Measurements from ENCODE around the gene COA5.

COA5 gene

DNA sequence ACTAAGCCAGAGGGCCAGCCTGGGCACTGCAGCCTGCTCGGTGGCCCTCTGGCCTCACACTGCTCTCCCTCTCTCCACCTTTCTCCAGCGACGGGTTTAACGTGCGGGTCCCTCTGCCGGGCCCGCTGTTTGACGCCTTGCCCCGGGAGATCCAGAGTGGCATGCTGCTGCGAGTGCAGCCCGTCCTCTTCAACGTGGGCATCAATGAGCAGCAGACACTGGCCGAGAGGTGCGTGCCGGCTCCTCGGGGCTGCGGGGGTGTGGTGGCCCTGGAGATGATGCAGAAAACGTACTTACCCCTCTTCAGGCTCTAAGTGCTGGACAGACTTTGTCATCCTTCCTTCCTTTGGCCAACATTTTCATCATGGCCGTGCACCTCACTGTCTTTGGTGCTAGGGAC lies 42.4 kb downstream of the COA5 start:
- peaks cover 18% of the 10 kb centered on the region for H3K4me1 ChIP-seq (ENCODE audit: control insufficient read depth, insufficient read depth, low read length)
- H3K27me3 ChIP-seq (ENCODE audit: control insufficient read depth, insufficient read depth, low read length) = peaks cover 2% of the 10 kb centered on the region
- no peak overlapping the region for H3K4me3 ChIP-seq (ENCODE audit: low read length)
- H3K27ac ChIP-seq (ENCODE audit: low read depth, low read length) = no peak overlapping the region
- H3K36me3 ChIP-seq (ENCODE audit: control insufficient read depth, insufficient read depth, low read length) = peaks cover 42% of the 10 kb centered on the region
- H3K9ac ChIP-seq (ENCODE audit: low read length) = no peak overlapping the region

- Histone ChIP-seq H3K4me1 (ENCODE audit: control insufficient read depth, insufficient read depth, low read length) (peaks cover 24% of the 10 kb centered on the region), H3K27ac (ENCODE audit: low read depth, low read length) (no peak overlapping the region), H3K9ac (ENCODE audit: low read length) (no peak overlapping the region)
Observed at GRCh38 chr2:98565286-98565860, 42.9 kb downstream of the COA5 start.

DNA sequence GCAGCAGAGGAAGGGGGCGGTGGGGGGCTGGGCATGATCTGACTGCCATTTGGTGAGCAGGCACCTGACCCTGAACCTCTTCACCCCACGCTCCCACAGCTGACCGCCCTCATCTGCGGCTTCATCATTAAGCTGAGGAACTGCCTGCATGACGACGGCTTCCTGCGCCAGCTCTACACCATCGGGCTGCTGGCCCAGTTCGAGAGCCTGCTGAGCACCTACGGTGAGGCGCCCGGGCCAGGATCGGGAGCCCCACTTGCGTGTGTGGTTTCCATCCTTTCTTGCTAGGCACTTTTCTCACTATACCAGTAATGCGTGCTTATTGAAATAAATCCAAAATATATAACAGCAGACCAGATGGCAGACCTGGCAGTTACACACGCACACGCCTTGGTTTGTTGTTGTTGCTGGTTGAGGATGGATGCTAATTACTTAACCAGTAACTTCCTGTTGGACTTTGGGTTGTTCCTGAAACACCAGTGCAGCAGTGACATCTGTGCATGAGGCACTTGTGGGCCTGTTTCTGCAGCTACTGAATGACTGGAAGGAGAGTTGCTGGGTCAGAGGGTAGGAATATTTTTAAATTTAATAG lies 43.7 kb downstream of the COA5 start:
- Histone ChIP-seq H3K27me3 (ENCODE audit: control insufficient read depth, insufficient read depth, low read length) (no peaks in the 10 kb centered on the region), H3K4me1 (ENCODE audit: control insufficient read depth, insufficient read depth, low read length) (peaks cover 29% of the 10 kb centered on the region), H3K4me3 (ENCODE audit: low read length) (no peak overlapping the region), H3K27ac (ENCODE audit: low read depth, low read length) (no peak overlapping the region), H3K36me3 (ENCODE audit: control insufficient read depth, insufficient read depth, low read length) (peaks cover 32% of the 10 kb centered on the region), H3K9ac (ENCODE audit: low read length) (no peak overlapping the region)

More at GRCh38 chr2:98565286-98565860, 42.9 kb downstream of the COA5 start:
- Histone ChIP-seq H3K27me3 (ENCODE audit: control insufficient read depth, insufficient read depth, low read length) (peaks cover 2% of the 10 kb centered on the region), H3K4me3 (ENCODE audit: low read length) (no peak overlapping the region), H3K36me3 (ENCODE audit: control insufficient read depth, insufficient read depth, low read length) (peaks cover 39% of the 10 kb centered on the region)

- H3K4me3 ChIP-seq (ENCODE audit: low read length) = no peak overlapping the region
- H3K27me3 ChIP-seq (ENCODE audit: control insufficient read depth, insufficient read depth, low read length) = no peaks in the 10 kb centered on the region
- no peak overlapping the region for H3K9ac ChIP-seq (ENCODE audit: low read length)
- peaks cover 34% of the 10 kb centered on the region for H3K4me1 ChIP-seq (ENCODE audit: control insufficient read depth, insufficient read depth, low read length)
- H3K36me3 ChIP-seq (ENCODE audit: control insufficient read depth, insufficient read depth, low read length) = peaks cover 22% of the 10 kb centered on the region
- H3K27ac ChIP-seq (ENCODE audit: low read depth, low read length) = no peak overlapping the region
Observed at GRCh38 chr2:98563394-98563793, 44.9 kb downstream of the COA5 start.

DNA sequence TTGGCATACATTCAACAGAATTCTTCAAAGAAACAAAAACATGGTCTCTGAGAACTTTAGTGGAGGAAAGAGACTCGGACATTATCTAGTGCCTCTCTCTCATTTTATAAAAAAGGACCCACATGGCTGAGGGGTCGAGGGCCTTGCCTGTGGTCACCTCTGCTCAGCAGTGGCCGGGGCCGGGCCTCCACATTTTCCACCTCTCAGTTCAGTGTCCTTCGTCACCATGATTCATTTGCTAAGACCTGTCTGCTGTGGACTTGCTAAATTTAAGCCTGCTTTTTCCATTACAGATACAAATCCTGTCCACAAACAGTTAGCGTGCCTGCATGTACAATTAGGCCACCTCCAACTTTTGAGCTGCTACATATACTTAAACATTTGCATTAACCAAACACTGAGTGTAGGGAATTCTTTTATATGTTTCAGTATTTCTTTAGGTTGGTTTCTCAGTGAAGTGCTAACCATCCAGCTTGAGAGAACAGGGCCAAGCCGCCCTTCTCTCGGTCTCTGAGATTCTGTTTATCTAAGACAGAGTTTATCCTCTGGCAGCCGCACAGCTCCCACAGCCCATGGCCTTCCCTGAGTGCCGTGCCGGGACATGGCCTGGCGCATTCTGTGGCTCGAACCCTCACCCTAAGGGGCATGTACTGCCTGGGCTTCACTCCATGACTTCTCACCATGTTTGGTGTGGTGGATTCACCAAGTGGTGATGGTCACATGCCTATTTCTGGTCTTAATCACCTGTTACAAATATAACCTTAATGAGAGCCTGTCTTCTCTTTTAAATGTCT lies 46.2 kb downstream of the COA5 start:
- Histone ChIP-seq H3K4me3 (ENCODE audit: low read length) (no peak overlapping the region), H3K27me3 (ENCODE audit: control insufficient read depth, insufficient read depth, low read length) (no peaks in the 10 kb centered on the region), H3K27ac (ENCODE audit: low read depth, low read length) (peak overlapping the region; percentile 88), H3K4me1 (ENCODE audit: control insufficient read depth, insufficient read depth, low read length) (peaks cover 34% of the 10 kb centered on the region), H3K36me3 (ENCODE audit: control insufficient read depth, insufficient read depth, low read length) (peaks cover 10% of the 10 kb centered on the region), H3K9ac (ENCODE audit: low read length) (no peak overlapping the region)

DNA sequence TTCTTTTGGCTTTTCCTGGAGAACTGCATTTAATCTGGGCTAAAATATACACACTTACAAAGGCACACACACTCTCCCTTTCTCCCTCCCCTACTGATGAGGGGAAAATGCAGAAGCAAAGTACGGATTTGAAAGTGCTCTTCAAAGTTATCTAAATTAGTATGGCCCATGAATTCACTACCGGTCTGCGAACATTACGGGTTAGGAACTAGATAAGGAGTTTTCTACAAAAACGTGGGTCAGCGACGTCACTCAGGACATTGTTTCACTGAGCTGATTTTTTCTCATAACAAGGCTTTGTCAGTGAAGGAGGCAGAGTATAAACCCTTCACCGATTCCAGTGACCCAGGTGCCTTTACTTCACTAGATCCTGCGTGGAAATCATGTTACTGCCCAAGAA lies 47.3 kb downstream of the COA5 start:
- H3K4me3 ChIP-seq (ENCODE audit: low read length) = peak overlapping the region; percentile 18
- H3K36me3 ChIP-seq (ENCODE audit: control insufficient read depth, insufficient read depth, low read length) = peaks cover 6% of the 10 kb centered on the region
- no peaks in the 10 kb centered on the region for H3K27me3 ChIP-seq (ENCODE audit: control insufficient read depth, insufficient read depth, low read length)
- H3K9ac ChIP-seq (ENCODE audit: low read length) = no peak overlapping the region
- H3K27ac ChIP-seq (ENCODE audit: low read depth, low read length) = peak overlapping the region; percentile 88
- peaks cover 34% of the 10 kb centered on the region for H3K4me1 ChIP-seq (ENCODE audit: control insufficient read depth, insufficient read depth, low read length)

DNA sequence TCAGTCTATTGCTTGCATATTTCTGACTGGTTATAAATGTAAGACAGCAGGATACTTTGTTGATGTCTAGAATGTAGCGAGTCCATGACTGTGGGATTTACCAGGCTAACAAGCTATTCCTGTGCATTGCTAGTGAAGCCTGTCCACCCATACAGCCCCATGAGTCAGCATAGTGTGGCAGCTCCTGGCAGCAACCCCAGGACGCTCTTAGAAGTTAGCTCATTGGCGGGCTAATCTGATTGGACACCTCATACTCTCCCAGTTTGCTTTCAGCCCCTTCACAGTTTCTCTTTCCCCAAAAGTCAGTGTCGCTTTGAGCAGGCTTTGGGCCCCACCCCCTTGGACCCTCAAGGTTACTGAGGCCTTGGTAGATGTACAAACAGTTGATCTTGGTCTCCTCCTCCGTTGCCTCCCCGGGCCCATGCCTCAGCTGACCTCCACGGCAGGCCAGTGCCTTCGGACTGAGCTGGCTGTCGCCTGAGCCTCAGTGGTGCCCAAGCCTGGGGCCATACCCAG lies 48.0 kb downstream of the COA5 start:
- H3K4me3 ChIP-seq (ENCODE audit: low read length) = peak overlapping the region; percentile 18
- H3K27ac ChIP-seq (ENCODE audit: low read depth, low read length) = peak overlapping the region; percentile 88
- peaks cover 12% of the 10 kb centered on the region for H3K36me3 ChIP-seq (ENCODE audit: control insufficient read depth, insufficient read depth, low read length)
- H3K27me3 ChIP-seq (ENCODE audit: control insufficient read depth, insufficient read depth, low read length) = no peaks in the 10 kb centered on the region
- H3K4me1 ChIP-seq (ENCODE audit: control insufficient read depth, insufficient read depth, low read length) = peaks cover 34% of the 10 kb centered on the region
- no peak overlapping the region for H3K9ac ChIP-seq (ENCODE audit: low read length)

DNA sequence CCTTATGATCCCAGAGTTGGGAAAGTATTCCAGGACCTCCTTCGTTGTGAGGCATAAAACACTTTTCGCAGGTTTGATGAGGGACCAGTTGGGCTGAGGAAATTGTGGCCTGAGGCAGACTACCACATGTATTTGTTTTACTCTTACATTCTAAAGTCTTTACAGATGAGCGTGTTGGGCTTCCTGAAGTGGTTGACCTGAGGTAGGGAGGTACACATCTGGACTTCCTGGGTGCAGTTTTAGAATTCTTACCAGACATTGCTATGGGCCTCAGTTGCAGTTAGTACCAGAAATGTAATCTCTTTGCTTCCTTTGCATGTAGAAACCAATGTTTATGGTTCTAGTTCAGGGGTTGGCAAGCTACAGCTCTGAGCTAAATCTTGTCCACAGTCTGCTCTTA lies 48.7 kb downstream of the COA5 start:
- no peak overlapping the region for H3K9ac ChIP-seq (ENCODE audit: low read length)
- H3K27me3 ChIP-seq (ENCODE audit: control insufficient read depth, insufficient read depth, low read length) = no peaks in the 10 kb centered on the region
- H3K4me1 ChIP-seq (ENCODE audit: control insufficient read depth, insufficient read depth, low read length) = peaks cover 34% of the 10 kb centered on the region
- peaks cover 13% of the 10 kb centered on the region for H3K36me3 ChIP-seq (ENCODE audit: control insufficient read depth, insufficient read depth, low read length)
- peak overlapping the region; percentile 88 for H3K27ac ChIP-seq (ENCODE audit: low read depth, low read length)
- peak overlapping the region; percentile 24 for H3K4me3 ChIP-seq (ENCODE audit: low read length)

- peak overlapping the region; percentile 24 for H3K4me3 ChIP-seq (ENCODE audit: low read length)
- H3K27me3 ChIP-seq (ENCODE audit: control insufficient read depth, insufficient read depth, low read length) = no peaks in the 10 kb centered on the region
- no peak overlapping the region for H3K9ac ChIP-seq (ENCODE audit: low read length)
- H3K36me3 ChIP-seq (ENCODE audit: control insufficient read depth, insufficient read depth, low read length) = peaks cover 18% of the 10 kb centered on the region
- peaks cover 34% of the 10 kb centered on the region for H3K4me1 ChIP-seq (ENCODE audit: control insufficient read depth, insufficient read depth, low read length)
- H3K27ac ChIP-seq (ENCODE audit: low read depth, low read length) = peak overlapping the region; percentile 88
Observed at GRCh38 chr2:98558852-98559530, 49.3 kb downstream of the COA5 start.

DNA sequence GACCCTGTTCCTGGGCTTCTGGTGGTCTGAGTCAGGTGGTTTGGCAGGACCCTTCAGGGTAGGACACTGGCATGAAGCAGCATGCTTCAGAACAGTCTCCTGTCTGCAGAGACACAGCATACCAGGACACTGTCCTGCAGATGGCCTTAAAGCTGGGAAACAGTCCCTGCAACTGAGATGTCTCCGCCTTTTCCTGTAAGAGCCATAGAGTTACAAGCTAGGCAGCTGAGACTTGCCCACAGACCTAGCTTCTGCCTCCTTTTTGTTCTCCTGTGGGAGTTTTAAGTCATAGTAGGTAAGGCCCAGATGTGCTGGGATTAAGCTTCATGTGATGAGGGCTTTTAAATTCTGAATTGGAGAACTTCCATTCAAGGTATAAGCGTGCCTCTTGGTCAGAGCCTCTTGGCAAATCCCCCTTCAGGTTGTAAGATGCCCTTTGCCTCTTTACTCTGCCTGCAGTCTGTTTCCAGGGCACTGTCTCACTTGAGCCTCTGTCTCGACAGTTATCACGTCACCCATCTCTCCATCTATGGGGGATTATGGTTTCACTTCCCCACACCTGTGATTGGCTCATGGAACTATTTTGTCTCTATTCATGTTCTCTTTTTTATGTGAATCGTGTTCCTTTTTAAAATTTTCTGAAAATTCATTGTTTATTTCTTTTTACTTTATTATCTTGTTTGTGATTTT lies 51.8 kb downstream of the COA5 start:
- peaks cover 28% of the 10 kb centered on the region for H3K36me3 ChIP-seq (ENCODE audit: control insufficient read depth, insufficient read depth, low read length)
- no peak overlapping the region for H3K27ac ChIP-seq (ENCODE audit: low read depth, low read length)
- no peaks in the 10 kb centered on the region for H3K27me3 ChIP-seq (ENCODE audit: control insufficient read depth, insufficient read depth, low read length)
- H3K4me1 ChIP-seq (ENCODE audit: control insufficient read depth, insufficient read depth, low read length) = peaks cover 22% of the 10 kb centered on the region
- no peak overlapping the region for H3K4me3 ChIP-seq (ENCODE audit: low read length)
- no peak overlapping the region for H3K9ac ChIP-seq (ENCODE audit: low read length)

GRCh38 chr2:98555696-98556095 lies 52.6 kb downstream of the COA5 start:
- peaks cover 28% of the 10 kb centered on the region for H3K36me3 ChIP-seq (ENCODE audit: control insufficient read depth, insufficient read depth, low read length)
- H3K9ac ChIP-seq (ENCODE audit: low read length) = no peak overlapping the region

More at GRCh38 chr2:98555696-98556095, 52.6 kb downstream of the COA5 start:
- Histone ChIP-seq H3K27me3 (ENCODE audit: control insufficient read depth, insufficient read depth, low read length) (no peaks in the 10 kb centered on the region), H3K4me1 (ENCODE audit: control insufficient read depth, insufficient read depth, low read length) (peaks cover 14% of the 10 kb centered on the region), H3K27ac (ENCODE audit: low read depth, low read length) (no peak overlapping the region), H3K4me3 (ENCODE audit: low read length) (no peak overlapping the region)
